HG03354 (cell line): ENCODE results near the gene DOCK4.

Experiments
- ATAC-seq: cut with Tn5 transposase; IDR thresholded peaks from one replicate; pipeline ENCODE4 v1.9.1; 2021; ENCODE audit warnings: mild to moderate bottlenecking; ENCODE audit not compliant: unreplicated experiment, poor library complexity, severe bottlenecking

The DOCK4 gene

DNA sequence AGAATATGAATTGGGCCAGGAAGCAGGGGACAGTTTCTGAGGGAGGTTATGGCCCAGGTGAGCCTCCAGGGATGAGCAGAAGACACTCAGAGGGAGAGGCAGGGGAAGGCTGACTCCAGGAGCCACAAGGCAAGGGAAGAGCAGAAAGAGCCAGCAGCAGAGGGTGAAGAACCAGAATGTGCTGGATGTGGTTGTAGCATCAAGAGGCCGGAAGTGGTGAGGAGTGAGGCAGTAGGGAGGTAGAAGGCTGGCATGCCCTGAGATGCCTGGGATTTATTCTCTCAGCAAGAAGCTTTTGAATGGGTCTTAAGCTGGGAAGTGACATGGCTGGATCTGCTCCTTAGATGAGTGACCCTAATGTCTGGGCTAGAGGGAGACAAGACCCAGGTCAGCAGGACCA lies 311.7 kb downstream of the DOCK4 start:
- no peak for ATAC-seq

DNA sequence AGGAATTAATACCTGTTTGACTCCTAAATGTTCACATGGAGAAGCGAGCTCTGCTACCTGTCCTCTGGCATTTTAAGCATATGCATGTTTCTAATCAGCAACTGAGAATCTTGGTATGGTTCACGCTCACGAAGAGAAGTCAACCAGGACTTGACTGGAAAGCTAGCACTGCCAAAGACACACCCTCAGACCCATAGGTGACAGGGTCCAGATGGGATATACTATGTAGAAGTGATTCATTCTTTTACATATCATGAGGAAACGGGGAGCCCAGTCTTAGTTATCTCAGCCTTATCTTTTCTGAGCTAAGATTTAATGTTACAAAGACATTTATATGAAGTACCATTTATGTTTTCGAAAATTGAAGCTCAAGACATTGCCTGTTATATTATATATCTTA lies 313.0 kb downstream of the DOCK4 start:
- ATAC-seq: no peak

DNA sequence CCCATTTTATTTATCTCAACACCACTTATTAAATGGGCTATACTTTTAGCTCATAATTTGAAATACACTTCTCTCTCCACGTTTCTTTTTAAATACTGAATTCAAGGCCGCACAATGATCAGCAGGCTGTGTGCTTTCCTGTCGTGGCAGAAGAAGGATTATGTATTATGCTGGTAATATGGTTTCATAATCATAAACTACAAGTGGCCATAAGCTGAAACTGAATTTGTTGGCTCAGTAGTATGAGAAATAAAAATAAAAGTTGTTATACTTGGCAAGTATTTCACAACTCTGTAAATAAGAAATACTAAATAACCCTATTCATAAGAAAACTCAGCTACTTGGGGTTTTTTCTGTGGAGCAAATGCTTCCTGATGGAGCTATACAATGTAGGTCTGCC lies 313.6 kb downstream of the DOCK4 start:
- ATAC-seq: no peak

- ATAC-seq: no peak
Measured at GRCh38 chr7:111887734-111888133, 318.5 kb downstream of the DOCK4 start.

GRCh38 chr7:111886233-111886632 lies 320.0 kb downstream of the DOCK4 start:
- ATAC-seq: no peak

- ATAC-seq: no peak
Measured at GRCh38 chr7:111883241-111883640, 323.0 kb downstream of the DOCK4 start.

- no peak for ATAC-seq
Measured at GRCh38 chr7:111878785-111879184, 327.4 kb downstream of the DOCK4 start.

- no peak for ATAC-seq
Measured at GRCh38 chr7:111877931-111878330, 328.3 kb downstream of the DOCK4 start.

- ATAC-seq: no peak
Measured at GRCh38 chr7:111873963-111874690, 332.1 kb downstream of the DOCK4 start.

DNA sequence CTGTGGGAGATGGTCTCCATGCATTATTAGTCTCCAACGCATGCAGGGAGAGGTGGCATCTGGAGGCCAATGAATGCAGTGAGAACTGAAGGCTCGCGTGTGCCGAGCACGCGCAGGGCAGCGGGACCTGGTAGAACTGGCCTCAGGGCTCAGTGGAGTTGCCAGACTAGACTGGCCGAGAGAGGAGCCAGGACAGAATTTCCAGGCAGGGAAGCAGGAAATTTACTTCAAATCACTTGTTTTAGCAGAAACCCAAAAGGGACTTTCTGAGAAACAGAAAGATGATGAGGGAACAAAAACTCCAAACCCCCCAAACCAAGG lies 332.9 kb downstream of the DOCK4 start:
- ATAC-seq: no peak

GRCh38 chr7:111872450-111873325 lies 333.5 kb downstream of the DOCK4 start:
- ATAC-seq: no peak

DNA sequence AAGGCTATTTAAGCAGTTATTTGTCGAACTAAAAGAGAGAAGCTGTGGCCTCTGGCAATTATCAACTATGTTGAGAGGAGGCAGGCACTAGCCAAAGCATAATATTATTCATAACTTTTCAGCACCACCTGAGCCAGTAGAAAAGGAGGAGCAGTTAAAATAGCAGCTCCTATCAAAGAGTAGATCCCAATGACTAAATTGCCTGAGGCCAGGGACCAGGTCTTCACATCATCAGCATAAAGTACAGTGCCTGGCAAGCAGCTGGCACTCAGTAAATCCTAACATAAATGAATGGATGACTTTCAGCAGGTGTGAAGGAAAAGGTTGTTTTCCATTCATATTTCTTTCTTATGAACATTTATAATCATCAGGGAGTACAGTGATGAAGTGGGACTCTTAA lies 334.9 kb downstream of the DOCK4 start:
- ATAC-seq: no peak

- no peak for ATAC-seq
Measured at GRCh38 chr7:111869280-111869679, 336.9 kb downstream of the DOCK4 start.

- no peak for ATAC-seq
Measured at GRCh38 chr7:111867348-111867931, 338.8 kb downstream of the DOCK4 start.

DNA sequence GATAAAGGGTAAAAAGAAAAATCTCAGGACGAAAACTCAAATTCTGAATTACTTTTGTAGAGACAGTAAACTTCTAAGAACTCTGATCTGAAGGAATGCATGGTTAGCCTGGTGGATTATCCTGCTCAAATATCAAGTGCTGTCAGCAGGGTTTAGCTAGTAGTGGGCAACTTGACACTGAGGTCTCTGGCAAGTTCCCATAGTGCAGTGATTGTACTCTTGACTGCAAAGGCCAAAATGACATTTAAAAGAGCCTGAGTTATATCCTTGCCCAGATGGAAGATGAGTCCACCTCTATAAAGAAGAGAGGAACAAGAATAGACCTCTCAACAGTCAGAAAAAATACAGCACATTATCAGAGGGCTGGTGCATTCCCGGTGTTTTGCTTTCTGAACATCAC lies 339.4 kb downstream of the DOCK4 start:
- no peak for ATAC-seq

DNA sequence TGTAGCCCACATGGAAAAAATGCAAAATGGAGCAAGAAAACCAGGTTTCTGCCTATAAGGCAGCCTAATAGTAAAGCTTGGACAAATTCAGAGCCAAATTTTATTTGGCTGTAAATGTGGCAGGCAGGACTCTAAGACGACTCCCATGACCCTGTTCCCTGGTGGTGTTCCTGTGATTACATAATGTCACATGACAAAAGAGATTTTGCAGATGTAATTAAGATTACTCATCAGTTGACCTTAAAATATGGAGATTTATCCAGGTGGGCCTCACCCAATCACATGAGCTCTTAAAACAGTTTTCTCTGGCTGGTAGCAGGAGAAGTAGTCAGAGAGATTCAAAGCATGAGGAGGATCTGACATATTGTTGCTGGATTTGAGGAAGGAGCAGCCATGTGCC lies 340.8 kb downstream of the DOCK4 start:
- no peak for ATAC-seq

DNA sequence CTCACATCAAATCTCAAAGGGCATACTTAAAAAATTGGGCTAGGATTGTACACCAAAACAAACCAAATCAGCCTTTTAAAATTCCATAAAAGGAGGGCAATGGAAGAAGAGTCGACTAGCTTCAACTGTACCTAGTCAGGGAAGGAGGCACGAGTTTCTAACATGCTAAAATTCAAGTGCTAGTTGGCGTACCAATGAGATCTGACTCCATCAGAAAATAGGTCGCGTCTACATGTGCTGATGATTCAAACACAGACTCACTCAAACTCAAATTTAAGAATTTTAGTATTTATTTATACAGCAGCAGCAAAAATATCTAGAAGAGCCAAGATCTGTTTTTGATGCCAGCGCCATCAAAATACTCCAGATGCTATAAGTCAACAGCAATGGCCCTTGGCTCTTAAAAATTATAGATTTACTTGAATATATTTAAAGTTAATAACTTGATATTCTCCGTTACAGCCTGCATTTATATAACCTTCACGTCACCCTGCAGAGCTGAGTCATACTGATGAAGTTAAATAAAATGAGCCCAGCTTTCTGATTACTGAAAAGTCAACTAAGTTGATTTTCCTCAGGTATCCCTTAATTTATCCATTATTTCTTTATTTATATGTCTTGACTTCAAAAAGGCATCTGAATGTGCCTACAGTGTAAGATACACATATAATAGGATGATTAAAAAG lies 341.8 kb downstream of the DOCK4 start:
- no peak for ATAC-seq

DNA sequence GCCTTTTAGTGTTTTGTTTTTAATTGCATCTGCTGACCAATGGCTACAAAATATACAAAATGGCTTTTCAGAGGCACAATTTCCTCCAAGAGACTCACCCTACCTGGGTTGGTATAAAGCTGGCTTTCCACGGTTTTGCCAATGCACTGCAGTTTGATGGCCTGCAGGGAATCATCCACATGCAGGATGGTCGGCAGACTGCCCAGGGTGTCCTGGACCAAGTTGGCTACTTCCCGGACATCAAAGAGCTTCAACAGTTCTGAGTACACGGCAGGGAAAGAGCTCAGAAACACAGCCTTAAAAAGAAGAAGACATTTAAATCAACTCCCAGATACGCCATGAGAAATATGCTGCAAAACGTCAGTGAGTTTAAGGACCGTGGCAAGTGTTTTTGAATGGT lies 342.9 kb downstream of the DOCK4 start:
- no peak for ATAC-seq

DNA sequence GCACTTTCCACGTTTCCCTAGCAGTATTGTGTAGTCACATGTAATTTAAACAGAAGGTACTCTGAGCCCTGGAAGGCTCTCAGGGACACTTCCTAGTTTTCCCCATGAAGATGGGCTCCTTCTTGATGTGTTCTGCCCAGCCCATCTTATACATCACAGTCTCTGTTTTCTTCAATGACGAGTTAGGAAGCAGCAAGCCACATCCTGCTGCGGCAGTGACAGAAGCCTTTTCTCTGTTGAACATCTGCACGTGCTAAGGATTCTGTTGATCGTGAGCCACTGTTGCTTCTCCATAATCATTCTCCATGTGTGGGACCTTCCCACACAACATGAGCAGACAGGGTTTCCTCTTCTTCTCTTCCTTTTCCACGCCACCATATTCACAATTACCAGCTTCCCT lies 346.0 kb downstream of the DOCK4 start:
- no peak for ATAC-seq

DNA sequence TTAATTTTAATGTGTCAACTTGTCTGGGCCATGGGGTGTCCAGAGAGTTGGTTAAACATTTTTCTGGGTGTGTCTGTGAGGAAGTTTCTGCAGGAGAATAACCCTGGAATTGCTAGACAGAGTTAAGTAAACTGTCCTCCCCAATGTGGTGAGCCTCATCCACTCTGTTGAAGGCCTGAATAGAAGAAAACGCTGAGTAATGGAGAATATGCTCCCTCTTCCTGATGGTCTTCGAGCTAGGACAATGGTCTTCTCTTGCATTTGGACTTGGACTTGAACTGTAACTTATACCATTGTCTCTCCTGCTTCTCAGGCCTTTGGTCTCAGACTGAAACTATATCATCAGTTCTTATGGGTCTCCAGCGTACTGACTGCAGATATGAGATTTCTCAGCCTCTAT lies 347.9 kb downstream of the DOCK4 start:
- ATAC-seq: no peak
